Keratinocyte (primary cell): Measurements from ENCODE around the gene CLEC3B. TPM values are rescaled to one million over a fixed set of nuclear protein-coding genes. Genes with fewer than 3 reads are reported as not detected.

Experiments
- DNase-seq: peaks from one replicate; pipeline ENCODE4 v3.0.0-alpha.2; 2011; ENCODE audit warnings: low read depth, missing footprints, low spot score
- FAIRE-seq: peaks from 2 replicates; lab custom pipeline; 2011; peaks lifted over from hg19 to GRCh38; lab: Jason Lieb, UNC
- H2AFZ ChIP-seq: 2 replicates; pipeline ENCODE4 v1.6.0; 2012; ENCODE audit warnings: low read length, control low read depth, inconsistent platforms; ENCODE audit not compliant: control insufficient read depth
- H3K27ac ChIP-seq: 2 replicates; pipeline ENCODE4 v1.5.1; 2011; ENCODE audit warnings: low read length; ENCODE audit not compliant: control insufficient read depth, insufficient read depth
- H3K27me3 ChIP-seq: 3 replicates; pipeline ENCODE4 v1.6.0; 2011; ENCODE audit warnings: low read length; ENCODE audit not compliant: control insufficient read depth, insufficient read depth; ENCODE audit errors: extremely low read depth
- H3K36me3 ChIP-seq, 2 experiments: 2 replicates in 1 of 2; 3 replicates in 1 of 2; pipeline ENCODE4 v1.5.1; 2011; ENCODE audit warnings: low read length in 2 of 2, mild to moderate bottlenecking in 1 of 2; ENCODE audit not compliant: control insufficient read depth in 2 of 2, insufficient read depth in 2 of 2; ENCODE audit errors: extremely low read depth in 1 of 2
- H3K4me1 ChIP-seq: 3 replicates; pipeline ENCODE4 v1.5.1; 2011; ENCODE audit warnings: low read length; ENCODE audit not compliant: control insufficient read depth, insufficient read depth; ENCODE audit errors: extremely low read depth
- H3K4me2 ChIP-seq: 3 replicates; pipeline ENCODE4 v1.6.0; 2011; ENCODE audit warnings: low read depth, low read length; ENCODE audit not compliant: control insufficient read depth, insufficient read depth; ENCODE audit errors: extremely low read depth
- H3K4me3 ChIP-seq, 3 experiments: fragments of 200-600 bp in 1 of 3; sonication (generic) in 1 of 3; 2 replicates in 2 of 3; 3 replicates in 1 of 3; pipeline ENCODE4 v1.5.1; 2011 to 2016; ENCODE audit warnings: low read length in 3 of 3, mild to moderate bottlenecking in 3 of 3, control low read depth in 2 of 3, inconsistent platforms in 1 of 3, low read depth in 1 of 3, mixed read lengths in 1 of 3, mixed run types in 1 of 3, moderate library complexity in 1 of 3; ENCODE audit not compliant: control insufficient read depth in 2 of 3, insufficient read depth in 2 of 3; ENCODE audit errors: extremely low read depth in 1 of 3
- H3K79me2 ChIP-seq: 2 replicates; pipeline ENCODE4 v1.6.0; 2012; ENCODE audit warnings: low read length; ENCODE audit not compliant: control insufficient read depth, insufficient read depth
- H3K9ac ChIP-seq: 3 replicates; pipeline ENCODE4 v1.6.0; 2011; ENCODE audit warnings: low read length; ENCODE audit not compliant: control insufficient read depth, insufficient read depth; ENCODE audit errors: extremely low read depth
- H3K9me1 ChIP-seq: 3 replicates; pipeline ENCODE4 v1.6.0; 2011; ENCODE audit warnings: low read length; ENCODE audit not compliant: control insufficient read depth, insufficient read depth; ENCODE audit errors: extremely low read depth
- H3K9me3 ChIP-seq: 2 replicates; pipeline ENCODE4 v1.5.1; 2012; ENCODE audit warnings: low read depth, low read length; ENCODE audit not compliant: control insufficient read depth
- H4K20me1 ChIP-seq: 3 replicates; pipeline ENCODE4 v1.6.0; 2011; ENCODE audit warnings: low read length; ENCODE audit not compliant: control insufficient read depth, insufficient read depth; ENCODE audit errors: extremely low read depth
- EZH2 ChIP-seq: IDR thresholded peaks from one replicate; pipeline ENCODE4 v1.6.1; 2012; ENCODE audit warnings: inconsistent platforms, mild to moderate bottlenecking, low read length, moderate library complexity
- dilution Hi-C: fragments of 300-500 bp; cut with MboI; formaldehyde crosslinking; loops from one replicate; pipeline ENCODE4 v1.7.0; 2020; ENCODE audit warnings: low sequenced_read_pairs; ENCODE audit not compliant: extremely low pct_ligation_motif_present
- polyA plus RNA-seq, 5 experiments: library from polyadenylated mRNA; depleted of rRNA in 3 of 5; stranded (reverse) in 3 of 5; stranded (forward) in 1 of 5; unstranded in 1 of 5; fragments of >200 nt; gene quantifications; 1 replicate in 1 of 5; 2 replicates in 3 of 5; 3 replicates in 1 of 5; pipeline versions ENCODE4 v1.2.1 to v1.2.3, GENCODE V29; 2011 to 2012; ENCODE audit warnings: missing spikeins in 2 of 5, low read depth in 1 of 5, low replicate concordance in 1 of 5
- TF ChIP-seq, protein P1 (sequence below), 3 experiments: IDR thresholded peaks in 1 of 3; conservative IDR thresholded peaks in 1 of 3; optimal IDR thresholded peaks in 1 of 3; 2 replicates in 2 of 3; 3 replicates in 1 of 3; pipeline versions ENCODE3 to v1.5.1; 2011; ENCODE audit warnings: low read length in 3 of 3, mild to moderate bottlenecking in 3 of 3, moderate library complexity in 2 of 3, control low read depth in 1 of 3, inconsistent platforms in 1 of 3; ENCODE audit not compliant: insufficient read depth in 2 of 3; ENCODE audit errors: extremely low read depth in 1 of 3

Gene CLEC3B
- polyA plus RNA-seq, 1 donor (not counting 4 experiments of a cell fraction or from before 2014, with no cell fraction given): not detected

DNA sequence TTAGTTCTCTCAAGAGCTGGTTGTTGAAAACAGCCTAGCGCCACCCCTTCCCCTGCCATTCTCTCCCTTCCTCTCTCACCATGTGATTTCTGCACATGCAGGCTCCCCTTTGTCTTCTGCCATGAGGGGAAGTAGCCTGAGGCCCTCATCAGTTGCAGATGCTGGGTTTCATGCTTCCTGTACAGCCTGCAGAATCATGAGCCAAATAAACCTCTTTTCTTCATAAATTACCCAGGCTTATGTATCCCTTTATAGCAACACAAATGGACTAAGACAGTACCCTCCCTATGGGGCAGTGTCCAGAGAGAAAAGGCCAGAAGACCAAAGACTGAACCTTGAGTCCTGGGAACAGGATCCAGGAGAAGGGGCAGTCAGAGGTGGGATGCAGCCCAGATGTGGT is 54.7 kb downstream of the CLEC3B start:
- H3K9ac ChIP-seq: no peak overlapping the region
- H3K27ac ChIP-seq: no peak overlapping the region
- dilution Hi-C loops: no loop called here
- H3K4me2 ChIP-seq: no peak overlapping the region
- DNase-seq (no peak), FAIRE-seq (no peak)
- H3K4me1 ChIP-seq: no peaks in the 10 kb centered on the region
- peaks cover 26 to 28% of the 10 kb centered on the region in 2 experiments for H3K36me3 ChIP-seq
- H3K27me3 ChIP-seq: no peaks in the 10 kb centered on the region
- H3K79me2 ChIP-seq: peaks cover 10% of the 10 kb centered on the region
- H3K4me3 ChIP-seq: no peak overlapping the region
- H2AFZ ChIP-seq: no peak overlapping the region
- H3K9me1 ChIP-seq: no peaks in the 10 kb centered on the region
- no peaks in the 10 kb centered on the region for H3K9me3 ChIP-seq
- H4K20me1 ChIP-seq: no peaks in the 10 kb centered on the region
- TF ChIP-seq, protein P1, sequence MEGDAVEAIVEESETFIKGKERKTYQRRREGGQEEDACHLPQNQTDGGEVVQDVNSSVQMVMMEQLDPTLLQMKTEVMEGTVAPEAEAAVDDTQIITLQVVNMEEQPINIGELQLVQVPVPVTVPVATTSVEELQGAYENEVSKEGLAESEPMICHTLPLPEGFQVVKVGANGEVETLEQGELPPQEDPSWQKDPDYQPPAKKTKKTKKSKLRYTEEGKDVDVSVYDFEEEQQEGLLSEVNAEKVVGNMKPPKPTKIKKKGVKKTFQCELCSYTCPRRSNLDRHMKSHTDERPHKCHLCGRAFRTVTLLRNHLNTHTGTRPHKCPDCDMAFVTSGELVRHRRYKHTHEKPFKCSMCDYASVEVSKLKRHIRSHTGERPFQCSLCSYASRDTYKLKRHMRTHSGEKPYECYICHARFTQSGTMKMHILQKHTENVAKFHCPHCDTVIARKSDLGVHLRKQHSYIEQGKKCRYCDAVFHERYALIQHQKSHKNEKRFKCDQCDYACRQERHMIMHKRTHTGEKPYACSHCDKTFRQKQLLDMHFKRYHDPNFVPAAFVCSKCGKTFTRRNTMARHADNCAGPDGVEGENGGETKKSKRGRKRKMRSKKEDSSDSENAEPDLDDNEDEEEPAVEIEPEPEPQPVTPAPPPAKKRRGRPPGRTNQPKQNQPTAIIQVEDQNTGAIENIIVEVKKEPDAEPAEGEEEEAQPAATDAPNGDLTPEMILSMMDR (optimal IDR thresholded peaks at IDR 0.05 in 1 of 3, IDR thresholded peaks at IDR 0.05 in 1 of 3, conservative IDR thresholded peaks at IDR 0.05 in 1 of 3; ENCODE audit: extremely low read depth in 1 of 3, insufficient read depth in 2 of 3, low read length in 3 of 3): no peak
- TF ChIP-seq EZH2: no peak

DNA sequence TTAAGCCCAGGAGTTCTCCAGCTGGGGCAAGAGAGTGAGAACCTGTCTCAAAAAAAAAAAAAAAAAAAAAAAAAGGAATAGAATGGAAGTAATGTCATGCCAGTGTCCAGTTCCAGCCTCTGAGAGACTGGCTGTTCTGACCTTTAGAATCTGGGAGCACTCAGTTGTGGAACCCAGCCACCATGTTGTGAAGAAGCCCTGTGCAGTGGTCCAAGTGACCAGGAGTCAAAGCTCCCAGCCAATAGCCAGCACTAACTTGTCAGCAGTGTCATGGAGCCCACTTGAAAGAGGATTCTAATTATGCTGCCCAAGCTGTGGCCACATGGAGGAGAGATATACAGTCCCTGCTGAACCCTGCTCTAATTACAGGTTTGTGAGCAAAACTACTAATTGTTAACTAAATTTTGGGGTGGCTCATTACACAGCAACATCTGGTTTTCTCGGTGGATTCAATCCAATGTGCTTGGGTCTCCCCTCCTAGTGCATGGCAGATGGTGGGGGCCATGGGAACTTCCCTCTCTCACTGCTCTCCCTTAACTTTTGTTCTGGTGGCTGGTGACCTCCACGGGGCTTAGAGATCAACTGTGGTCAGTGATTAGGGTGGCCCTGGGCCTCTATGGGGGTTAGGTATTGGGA is 55.5 kb downstream of the CLEC3B start:
- no peak overlapping the region for H3K9ac ChIP-seq
- peaks cover 17% of the 10 kb centered on the region for H3K79me2 ChIP-seq
- H3K9me1 ChIP-seq: no peaks in the 10 kb centered on the region
- no peaks in the 10 kb centered on the region for H3K4me1 ChIP-seq
- no peak overlapping the region for H2AFZ ChIP-seq
- H3K27me3 ChIP-seq: no peaks in the 10 kb centered on the region
- TF ChIP-seq, protein P1 (optimal IDR thresholded peaks at IDR 0.05 in 1 of 3, IDR thresholded peaks at IDR 0.05 in 1 of 3, conservative IDR thresholded peaks at IDR 0.05 in 1 of 3; ENCODE audit: extremely low read depth in 1 of 3, insufficient read depth in 2 of 3, low read length in 3 of 3): no peak
- TF ChIP-seq EZH2: no peak
- no peaks in the 10 kb centered on the region for H4K20me1 ChIP-seq
- FAIRE-seq (no peak), DNase-seq (no peak)
- dilution Hi-C loops: no loop called here
- no peak overlapping the region for H3K27ac ChIP-seq
- H3K4me2 ChIP-seq: no peak overlapping the region
- no peaks in the 10 kb centered on the region for H3K9me3 ChIP-seq
- no peak overlapping the region for H3K4me3 ChIP-seq
- peaks cover 32 to 36% of the 10 kb centered on the region in 2 experiments for H3K36me3 ChIP-seq
